IPS-20b (cell line): Measurements from ENCODE around the gene AKR1C8.
"Not testable (repeated sequence)": the region's sequence is repeated elsewhere in the genome, so short reads cannot be mapped to it uniquely, and the experiment has no call there.

Source experiments
- H3K27ac ChIP-seq: one replicate; pipeline ENCODE4 v1.5.1; 2013; ENCODE audit warnings: low read length
- H3K27me3 ChIP-seq: 2 replicates; pipeline ENCODE4 v1.6.1; 2013; ENCODE audit warnings: mild to moderate bottlenecking, low read length, inconsistent platforms; ENCODE audit not compliant: insufficient read depth
- H3K36me3 ChIP-seq: 2 replicates; pipeline ENCODE4 v1.6.1; 2013; ENCODE audit warnings: low read depth, mild to moderate bottlenecking, inconsistent platforms, low read length, moderate library complexity; ENCODE audit not compliant: insufficient read depth
- H3K4me1 ChIP-seq: 2 replicates; pipeline ENCODE4 v1.6.1; 2013; ENCODE audit warnings: mild to moderate bottlenecking, control low read depth, inconsistent platforms, low read length, moderate library complexity; ENCODE audit not compliant: insufficient read depth
- H3K4me3 ChIP-seq: 2 replicates; pipeline ENCODE4 v1.5.1; 2013; ENCODE audit warnings: mild to moderate bottlenecking, low read length, inconsistent platforms
- H3K9ac ChIP-seq: 2 replicates; pipeline ENCODE4 v1.6.1; 2013; ENCODE audit warnings: low read depth, mild to moderate bottlenecking, inconsistent platforms, low read length, moderate library complexity
- H3K9me3 ChIP-seq: 2 replicates; pipeline ENCODE4 v1.6.1; 2013; ENCODE audit warnings: mild to moderate bottlenecking, low read depth, low read length, inconsistent platforms; ENCODE audit not compliant: insufficient read depth

AKR1C8 gene

GRCh38 chr10:5184987-5185775, at the start of gene AKR1C8:
Gene AKR1C8, minus strand, starts transcription at chr10:5185150. Its CDS starts 46 bp downstream, at chr10:5185104.
- Histone ChIP-seq H3K27me3 (no peaks in the 10 kb centered on the region), H3K4me1 (no peaks in the 10 kb centered on the region), H3K27ac (no peak within 1 kb of the TSS), H3K4me3 (no peak within 1 kb of the TSS), H3K9me3 (peaks cover 7% of the 10 kb centered on the region), H3K9ac (no peak within 1 kb of the TSS), H3K36me3 (no peaks in the 10 kb centered on the region)

DNA sequence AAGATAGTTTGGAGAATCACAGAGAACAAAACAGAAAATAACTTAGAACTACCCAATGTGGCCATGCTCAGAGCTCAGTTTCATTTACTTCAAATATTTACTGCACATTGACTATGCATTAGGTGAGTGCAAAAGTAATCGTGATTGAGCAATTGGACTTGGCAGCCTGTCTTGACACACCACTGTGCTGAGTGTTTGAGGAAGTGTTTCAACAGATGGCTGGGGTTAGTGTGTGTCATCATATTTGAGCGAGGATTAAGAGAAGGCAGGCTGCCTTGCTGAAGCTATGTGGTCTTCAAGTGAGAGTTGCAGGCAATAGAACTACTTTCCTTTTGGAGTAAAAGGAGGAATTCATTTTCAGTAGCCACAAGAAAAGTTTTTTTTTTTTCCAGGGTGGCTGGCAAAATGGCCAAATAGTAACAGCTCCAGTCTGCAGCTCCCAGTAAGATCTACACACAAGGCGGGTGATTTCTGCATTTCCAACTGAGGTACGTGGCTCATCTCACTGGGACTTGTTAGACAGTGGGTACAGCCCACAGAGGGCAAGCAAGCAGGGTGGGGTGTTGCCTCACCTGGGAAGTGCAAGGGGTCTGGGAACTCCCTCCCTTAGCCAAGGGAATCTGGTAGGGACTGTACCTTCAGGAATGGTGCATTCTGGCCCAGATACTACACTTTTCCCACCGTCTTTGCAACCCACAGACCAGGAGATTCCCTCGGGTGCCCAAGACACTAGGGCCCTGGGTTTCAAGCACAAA, 49.3 kb upstream of the AKR1C8 start:
- H3K36me3 ChIP-seq, result no peaks in the 10 kb centered on the region
- no peaks in the 10 kb centered on the region for H3K9me3 ChIP-seq
- no peaks in the 10 kb centered on the region for H3K4me1 ChIP-seq
- no peak overlapping the region for H3K27ac ChIP-seq
- no peak overlapping the region for H3K9ac ChIP-seq
- no peaks in the 10 kb centered on the region for H3K27me3 ChIP-seq
- H3K4me3 ChIP-seq, result no peak overlapping the region

- Histone ChIP-seq H3K27ac (no peak overlapping the region), H3K4me1 (no peaks in the 10 kb centered on the region), H3K9ac (no peak overlapping the region), H3K4me3 (no peak overlapping the region), H3K9me3 (no peaks in the 10 kb centered on the region), H3K36me3 (no peaks in the 10 kb centered on the region), H3K27me3 (no peaks in the 10 kb centered on the region)
Measured at GRCh38 chr10:5233324-5233723, 48.4 kb upstream of the AKR1C8 start.

DNA sequence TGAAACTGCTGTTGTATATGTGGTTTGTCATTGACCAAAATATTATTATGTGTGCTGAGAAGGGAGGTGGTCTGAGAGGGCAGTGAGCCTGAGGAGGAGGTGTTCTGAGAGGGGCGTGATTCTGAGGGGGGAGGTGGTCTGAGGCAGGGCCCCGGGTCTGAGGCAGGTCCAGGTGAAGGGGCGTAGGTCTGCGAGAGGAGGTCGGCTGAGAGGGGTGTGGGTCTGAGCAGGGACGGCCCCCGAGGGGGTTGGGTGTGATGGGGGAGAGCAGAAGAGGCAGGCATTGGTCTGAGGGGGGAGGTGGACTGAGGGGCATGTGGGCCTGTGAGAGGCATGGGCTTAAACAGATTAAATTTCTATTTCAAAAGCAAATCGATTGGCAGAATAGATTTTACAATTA, 44.1 kb upstream of the AKR1C8 start:
- Histone ChIP-seq H3K4me3 (no peak overlapping the region), H3K36me3 (no peaks in the 10 kb centered on the region), H3K27me3 (no peaks in the 10 kb centered on the region)

GRCh38 chr10:5222942-5223341, 38.0 kb upstream of the AKR1C8 start:
- not testable (repeated sequence) for H3K4me3 ChIP-seq, H3K4me1 ChIP-seq, H3K9me3 ChIP-seq, H3K27me3 ChIP-seq, H3K9ac ChIP-seq, H3K36me3 ChIP-seq, H3K27ac ChIP-seq

More for the DNA sequence above, 44.1 kb upstream of the AKR1C8 start:
- no peaks in the 10 kb centered on the region for H3K4me1 ChIP-seq
- H3K9ac ChIP-seq, result no peak overlapping the region
- H3K9me3 ChIP-seq, result no peaks in the 10 kb centered on the region
- no peak overlapping the region for H3K27ac ChIP-seq

DNA sequence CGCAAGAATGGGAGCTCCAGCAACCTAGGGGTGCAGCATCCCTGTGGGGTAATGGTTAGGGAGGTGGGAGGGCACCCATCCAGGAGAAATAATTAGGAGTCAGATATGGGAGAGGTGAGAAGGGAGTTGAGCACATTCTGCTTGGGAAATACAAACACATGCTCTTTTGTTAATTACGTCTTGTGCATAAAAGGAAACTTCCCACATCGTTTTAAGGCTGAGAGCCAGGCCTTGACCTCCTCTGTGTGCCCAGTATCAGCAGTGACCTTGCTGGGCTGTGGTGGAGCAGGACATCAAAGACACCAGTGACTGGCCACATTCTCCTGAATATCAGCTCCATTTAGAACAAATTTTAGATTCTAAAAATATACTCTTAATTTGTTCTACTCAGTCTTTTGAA, 34.3 kb upstream of the AKR1C8 start:
- Histone ChIP-seq H3K9me3 (peaks cover 20% of the 10 kb centered on the region; the same call in 1 of the 2 replicates), H3K4me1 (no peaks in the 10 kb centered on the region), H3K9ac (no peak overlapping the region), H3K27me3 (no peaks in the 10 kb centered on the region), H3K27ac (no peak overlapping the region), H3K36me3 (no peaks in the 10 kb centered on the region), H3K4me3 (no peak overlapping the region)

DNA sequence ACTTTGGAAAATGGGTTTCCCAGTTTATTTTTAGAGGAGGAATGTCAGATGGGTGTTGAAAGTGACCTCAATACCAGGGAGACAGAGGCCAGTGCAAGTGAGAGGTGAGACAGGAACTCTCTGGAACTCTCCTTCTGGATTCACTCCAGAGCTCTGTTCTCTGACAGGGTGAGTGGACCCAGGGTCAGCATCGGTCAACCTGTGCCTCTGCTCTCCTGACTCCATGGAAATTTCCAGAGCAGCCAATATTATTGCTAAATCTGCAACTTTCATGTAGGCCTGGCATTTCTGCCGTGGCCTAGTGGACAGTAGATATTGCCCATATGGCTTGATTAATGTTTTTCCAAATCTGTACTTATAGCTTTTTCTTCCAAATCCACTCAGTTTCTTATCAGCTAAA, 31.9 kb upstream of the AKR1C8 start:
- no peaks in the 10 kb centered on the region for H3K4me1 ChIP-seq

DNA sequence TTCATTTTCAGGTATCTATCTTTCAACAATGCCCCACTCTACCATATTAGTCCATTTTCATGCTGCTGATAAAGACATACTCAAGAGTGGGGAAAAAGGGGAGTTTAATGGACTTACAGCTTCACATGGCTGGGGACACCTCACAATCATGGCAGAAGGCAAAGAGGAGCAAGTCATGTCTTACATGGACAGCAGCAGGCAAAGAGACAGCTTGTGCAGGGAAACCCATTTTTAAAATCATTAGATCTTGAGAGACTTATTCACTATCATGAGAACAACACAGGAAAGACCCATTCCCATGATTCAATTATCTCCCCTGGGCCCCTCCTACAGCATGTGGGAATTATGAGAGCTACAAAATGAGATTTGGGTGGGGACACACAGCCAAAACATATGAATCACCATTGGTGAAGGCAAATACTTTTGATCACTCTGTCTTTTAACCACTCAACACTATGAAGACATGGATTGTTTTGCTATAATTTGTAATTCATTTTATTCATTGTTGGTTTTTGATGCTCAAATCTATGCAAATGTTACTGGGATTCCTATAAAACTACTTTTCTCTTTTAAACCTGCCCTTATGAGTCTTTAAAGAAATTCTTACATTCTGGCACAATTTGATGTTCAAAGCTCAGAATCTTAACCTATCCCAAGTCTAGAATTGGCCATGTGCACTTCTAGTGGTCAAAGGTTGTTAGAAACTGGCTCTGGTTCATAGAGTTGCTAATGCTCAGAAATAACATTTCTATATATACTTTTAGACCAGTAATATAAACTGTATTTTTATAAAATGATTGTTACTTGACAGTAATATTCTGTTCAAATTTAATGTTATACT, 27.0 kb upstream of the AKR1C8 start:
- H3K9ac ChIP-seq, result no peak overlapping the region
- H3K9me3 ChIP-seq, result peaks cover 42% of the 10 kb centered on the region
- no peaks in the 10 kb centered on the region for H3K4me1 ChIP-seq
- no peaks in the 10 kb centered on the region for H3K27me3 ChIP-seq
- no peak overlapping the region for H3K27ac ChIP-seq
- no peaks in the 10 kb centered on the region for H3K36me3 ChIP-seq
- H3K4me3 ChIP-seq, result no peak overlapping the region

More for the DNA sequence above, 31.9 kb upstream of the AKR1C8 start:
- no peaks in the 10 kb centered on the region for H3K36me3 ChIP-seq
- peaks cover 27% of the 10 kb centered on the region for H3K9me3 ChIP-seq
- H3K27ac ChIP-seq, result no peak overlapping the region
- H3K27me3 ChIP-seq, result no peaks in the 10 kb centered on the region
- no peak overlapping the region for H3K4me3 ChIP-seq
- no peak overlapping the region for H3K9ac ChIP-seq

DNA sequence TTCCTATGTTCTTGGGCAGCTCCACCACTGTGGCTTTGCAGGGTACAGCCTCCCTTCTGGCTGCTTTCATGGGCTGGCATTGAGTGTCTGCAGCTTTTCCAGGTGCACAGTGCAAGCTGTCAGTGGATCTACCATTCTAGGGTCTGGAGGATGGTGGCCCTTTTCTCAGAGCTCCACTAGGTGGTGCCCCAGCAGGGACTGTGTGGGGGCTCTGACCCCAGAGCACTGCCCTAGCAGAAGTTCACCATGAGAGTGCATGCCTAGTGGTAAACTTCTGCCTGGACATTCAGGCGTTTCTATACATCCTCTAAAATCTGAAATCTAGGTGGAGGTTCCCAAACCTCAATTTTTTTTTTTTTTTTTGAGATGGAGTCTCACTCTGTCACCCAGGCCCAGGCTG, 25.3 kb upstream of the AKR1C8 start:
- peaks cover 39% of the 10 kb centered on the region for H3K9me3 ChIP-seq
- H3K9ac ChIP-seq, H3K4me3 ChIP-seq, H3K36me3 ChIP-seq, H3K4me1 ChIP-seq, H3K27me3 ChIP-seq, H3K27ac ChIP-seq: not testable (repeated sequence)

GRCh38 chr10:5209776-5210175, 24.8 kb upstream of the AKR1C8 start:
- H3K27me3 ChIP-seq, H3K36me3 ChIP-seq, H3K4me1 ChIP-seq, H3K27ac ChIP-seq, H3K9ac ChIP-seq, H3K4me3 ChIP-seq: not testable (repeated sequence)
- peaks cover 40% of the 10 kb centered on the region for H3K9me3 ChIP-seq

GRCh38 chr10:5206799-5207198, 21.8 kb upstream of the AKR1C8 start:
- Histone ChIP-seq H3K9me3 (peaks cover 26% of the 10 kb centered on the region), H3K36me3 (no peaks in the 10 kb centered on the region), H3K27ac (no peak overlapping the region), H3K4me3 (no peak overlapping the region), H3K27me3 (no peaks in the 10 kb centered on the region), H3K4me1 (no peaks in the 10 kb centered on the region), H3K9ac (no peak overlapping the region)
